Body of pancreas (tissue), 4 donors: Measurements from ENCODE around the gene NOXA1. TPM values are rescaled to one million over a fixed set of nuclear protein-coding genes. Genes with fewer than 3 reads are reported as not detected.
A peak's percentile ranks its signal among the peaks of the same experiment; 100 is the strongest.

Experiments
- ATAC-seq: fragments of 150-250 bp; one replicate; pipeline ENCODE4 v1.9.1; 2016
- DNase-seq, 4 donors: peaks; one replicate each; pipeline ENCODE4 v3.0.0-alpha.2; 2019
- H3K27ac ChIP-seq, 4 donors: fragments of 200-600 bp; sonication (generic); 1 replicate in 3 of 4; 2 replicates in 1 of 4; pipeline versions ENCODE4 v1.5.1 to v1.6.1; 2016 to 2019; ENCODE audit warnings: mild to moderate bottlenecking in 1 of 4, mixed read lengths in 1 of 4, moderate library complexity in 1 of 4
- H3K27me3 ChIP-seq, 2 donors: fragments of 200-600 bp; sonication (generic); one replicate each; pipeline ENCODE4 v1.6.0; 2016; ENCODE audit warnings: mild to moderate bottlenecking in 1 of 2
- H3K36me3 ChIP-seq, 2 donors: fragments of 200-600 bp; sonication (generic); replicated peaks in 1 of 2; 2 replicates each; pipeline ENCODE4 v1.5.1; 2016; ENCODE audit warnings: low read depth in 2 of 2; ENCODE audit not compliant: insufficient read depth in 1 of 2
- H3K4me1 ChIP-seq: fragments of 200-600 bp; sonication (generic); one replicate; pipeline ENCODE4 v1.6.0; 2016
- H3K4me3 ChIP-seq, 2 donors: fragments of 200-600 bp; sonication (generic); 1 replicate in 1 of 2; 2 replicates in 1 of 2; pipeline ENCODE4 v1.5.1; 2016 to 2019
- H3K9me3 ChIP-seq, 3 donors: fragments of 200-600 bp; sonication (generic); 1 replicate in 2 of 3; 2 replicates in 1 of 3; pipeline ENCODE4 v1.5.1; 2016
- POLR2A ChIP-seq, 3 donors: fragments of 450-650 bp; IDR thresholded peaks; one replicate each; pipeline ENCODE4 v1.6.1; 2016; ENCODE audit warnings: antibody characterized with exemption in 3 of 3, mild to moderate bottlenecking in 2 of 3
- WGBS, 2 donors: methylation state at CpG; one replicate each; pipeline ENCODE4 v1.1.5; 2017; 5-methylcytosine and 5-hydroxymethylcytosine counted together
- intact Hi-C: fragments of 100-400 bp; cut with DNase I; formaldehyde crosslinking; loops from one replicate; pipeline ENCODE4 v1.15.1; 2023
- total RNA-seq, 2 donors: library from RNA; depleted of rRNA; stranded (reverse); fragments of >200 nt; gene quantifications; one replicate each; pipeline ENCODE4 v1.1.0, GENCODE V29; 2016
- TF ChIP-seq, protein P1 (sequence below), 7 experiments: fragments of 450-650 bp in 4 of 7; fragments of 200-600 bp in 3 of 7; sonication (generic) in 3 of 7; IDR thresholded peaks; one replicate each; pipeline ENCODE4 v1.5.1; 2016 to 2019; ENCODE audit warnings: antibody characterized with exemption in 7 of 7

Gene NOXA1
- total RNA-seq, 2 donors from 2014 or later: 7.3 to 12.9 TPM

DNA sequence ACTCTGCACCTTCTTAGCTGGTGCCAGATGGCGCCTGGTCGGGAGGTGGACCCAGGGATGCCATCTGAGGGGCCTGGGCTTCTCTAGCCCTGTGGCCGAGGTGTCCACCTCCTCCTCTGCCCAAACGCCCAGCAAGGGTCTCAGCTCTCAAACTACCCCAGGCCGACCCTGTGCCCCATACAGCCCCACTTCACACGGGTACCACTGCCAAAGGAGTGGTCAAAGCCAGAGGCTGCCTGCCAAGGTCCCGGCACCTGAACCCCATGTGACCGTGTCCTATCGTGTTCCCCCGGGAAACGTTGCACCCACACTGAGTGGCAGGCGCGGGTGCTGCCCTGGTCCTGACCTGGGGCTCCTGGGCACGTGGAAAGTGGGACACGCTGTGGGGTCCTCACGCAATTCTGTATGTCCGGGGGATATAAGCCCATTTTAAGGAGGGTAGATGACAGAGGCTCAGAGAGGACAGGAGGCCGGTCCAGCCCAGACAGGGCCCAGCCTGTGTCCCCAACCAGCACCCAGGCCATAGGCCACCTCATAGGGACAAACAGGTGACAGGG, 16.0 kb downstream of the NOXA1 start:
- peaks cover 37% of the 10 kb centered on the region for H3K4me1 ChIP-seq
- DNase-seq (peak in 1 of 4 donors; percentile 47), ATAC-seq (no peak)
- intact Hi-C loops: no loop called here
- no peak overlapping the region for H3K27ac ChIP-seq
- 37% methylated on average over 18 of the region's 18 CpGs; no CpG with 5 or more reads in 1 of the 2 donors for WGBS, 2 donors
- no peaks in the 10 kb centered on the region for H3K9me3 ChIP-seq
- TF ChIP-seq, protein P1, sequence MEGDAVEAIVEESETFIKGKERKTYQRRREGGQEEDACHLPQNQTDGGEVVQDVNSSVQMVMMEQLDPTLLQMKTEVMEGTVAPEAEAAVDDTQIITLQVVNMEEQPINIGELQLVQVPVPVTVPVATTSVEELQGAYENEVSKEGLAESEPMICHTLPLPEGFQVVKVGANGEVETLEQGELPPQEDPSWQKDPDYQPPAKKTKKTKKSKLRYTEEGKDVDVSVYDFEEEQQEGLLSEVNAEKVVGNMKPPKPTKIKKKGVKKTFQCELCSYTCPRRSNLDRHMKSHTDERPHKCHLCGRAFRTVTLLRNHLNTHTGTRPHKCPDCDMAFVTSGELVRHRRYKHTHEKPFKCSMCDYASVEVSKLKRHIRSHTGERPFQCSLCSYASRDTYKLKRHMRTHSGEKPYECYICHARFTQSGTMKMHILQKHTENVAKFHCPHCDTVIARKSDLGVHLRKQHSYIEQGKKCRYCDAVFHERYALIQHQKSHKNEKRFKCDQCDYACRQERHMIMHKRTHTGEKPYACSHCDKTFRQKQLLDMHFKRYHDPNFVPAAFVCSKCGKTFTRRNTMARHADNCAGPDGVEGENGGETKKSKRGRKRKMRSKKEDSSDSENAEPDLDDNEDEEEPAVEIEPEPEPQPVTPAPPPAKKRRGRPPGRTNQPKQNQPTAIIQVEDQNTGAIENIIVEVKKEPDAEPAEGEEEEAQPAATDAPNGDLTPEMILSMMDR (IDR thresholded peaks at IDR 0.05): no peak
- TF ChIP-seq POLR2A (IDR thresholded peaks at IDR 0.05): no peak
- no peaks in the 10 kb centered on the region for H3K27me3 ChIP-seq
- no peak overlapping the region for H3K4me3 ChIP-seq
- H3K36me3 ChIP-seq: no peaks in the 10 kb centered on the region

DNA sequence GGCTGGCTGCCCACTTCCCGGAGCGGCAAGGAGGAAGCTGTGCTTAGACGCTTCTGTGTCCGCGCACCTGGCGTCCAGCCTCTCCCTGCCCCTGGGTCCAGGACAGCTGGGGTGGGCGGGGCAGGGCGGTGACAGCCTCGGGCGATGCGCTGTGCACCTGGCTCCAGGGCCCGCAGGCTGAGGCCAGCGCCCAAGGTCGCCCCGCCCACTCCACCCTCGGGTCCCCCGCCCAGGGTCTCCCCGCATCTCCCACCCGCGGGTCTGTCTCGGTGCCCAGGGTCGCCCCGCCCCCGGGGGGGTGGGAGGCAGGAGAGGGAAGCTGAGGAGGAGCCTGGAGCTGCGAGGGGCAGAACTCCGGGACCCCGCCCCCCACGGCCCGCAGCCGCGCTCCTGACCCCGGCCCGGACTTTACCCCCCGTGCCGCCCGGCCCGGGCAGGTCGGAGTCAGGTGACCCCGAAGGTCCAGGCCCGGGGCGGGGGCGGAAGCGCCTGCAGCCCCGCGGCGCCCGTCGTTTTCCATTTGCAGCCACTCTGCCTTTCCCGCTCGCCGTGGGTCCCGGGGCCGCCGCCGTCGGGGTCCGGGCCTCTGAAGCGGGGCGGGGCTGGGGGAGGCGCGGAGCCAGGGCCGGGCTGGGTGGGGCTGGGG, 18.2 kb downstream of the NOXA1 start, which contains the start of gene ENTPD8:
ENTPD8 (minus strand) TSS at position 69 of the 646 bp plus-strand sequence. CDS start 3,072 bp downstream, outside the sequence.
- Histone ChIP-seq H3K36me3 (no peaks in the 10 kb centered on the region), H3K9me3 (no peaks in the 10 kb centered on the region), H3K4me1 (peaks cover 36% of the 10 kb centered on the region), H3K27me3 (no peaks in the 10 kb centered on the region), H3K27ac (peak within 1 kb of the TSS in 2 of 4 donors; percentile 23 to 59), H3K4me3 (peak within 1 kb of the TSS; percentile 9 to 70)
- intact Hi-C loops: loop anchor here (10.0 kb wide), 1 partner anchor 157 kb away; no protein-coding TSS in a partner anchor
- ATAC-seq (peak; percentile 79), DNase-seq (peak; percentile 83 to 92 (median 92))
- no peak for TF ChIP-seq POLR2A (IDR thresholded peaks at IDR 0.05)
- TF ChIP-seq, protein P1 (IDR thresholded peaks at IDR 0.05): no peak
- WGBS, 2 donors: 0% methylated on average over 41 of the region's 62 CpGs; no CpG with 5 or more reads in 1 of the 2 donors

DNA sequence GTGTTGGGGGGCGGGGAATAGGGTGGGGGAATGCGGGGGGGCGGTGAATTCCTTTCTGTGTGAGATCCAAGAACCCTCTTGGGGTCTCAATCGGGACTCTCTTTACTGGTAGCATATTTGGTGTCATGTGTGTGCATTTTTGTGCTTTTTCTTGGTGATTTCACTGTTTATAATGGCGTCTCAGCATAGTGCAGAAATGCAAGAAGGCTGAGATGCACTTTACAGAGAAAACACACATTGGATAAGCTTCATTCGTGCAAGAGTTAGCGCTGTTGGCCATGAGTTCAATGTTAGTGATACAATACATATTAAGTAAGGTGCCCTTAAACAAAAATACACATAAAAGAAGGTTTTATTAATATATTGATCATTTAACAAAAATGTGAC, 18.7 kb downstream of the NOXA1 start:
- DNase-seq (no peak), ATAC-seq (no peak)
- Histone ChIP-seq H3K27me3 (no peaks in the 10 kb centered on the region), H3K4me3 (no peak overlapping the region), H3K9me3 (no peaks in the 10 kb centered on the region), H3K4me1 (peaks cover 31% of the 10 kb centered on the region), H3K27ac (peak overlapping the region in 1 of 4 donors; percentile 23), H3K36me3 (no peaks in the 10 kb centered on the region)
- TF ChIP-seq, protein P1 (IDR thresholded peaks at IDR 0.05): no peak
- no peak for TF ChIP-seq POLR2A (IDR thresholded peaks at IDR 0.05)
- WGBS, 2 donors: 14 to 33% methylated on average over 4 to 7 of the region's 7 CpGs
- intact Hi-C loops: loop anchor here (10.0 kb wide), 1 partner anchor 157 kb away; no protein-coding TSS in a partner anchor

DNA sequence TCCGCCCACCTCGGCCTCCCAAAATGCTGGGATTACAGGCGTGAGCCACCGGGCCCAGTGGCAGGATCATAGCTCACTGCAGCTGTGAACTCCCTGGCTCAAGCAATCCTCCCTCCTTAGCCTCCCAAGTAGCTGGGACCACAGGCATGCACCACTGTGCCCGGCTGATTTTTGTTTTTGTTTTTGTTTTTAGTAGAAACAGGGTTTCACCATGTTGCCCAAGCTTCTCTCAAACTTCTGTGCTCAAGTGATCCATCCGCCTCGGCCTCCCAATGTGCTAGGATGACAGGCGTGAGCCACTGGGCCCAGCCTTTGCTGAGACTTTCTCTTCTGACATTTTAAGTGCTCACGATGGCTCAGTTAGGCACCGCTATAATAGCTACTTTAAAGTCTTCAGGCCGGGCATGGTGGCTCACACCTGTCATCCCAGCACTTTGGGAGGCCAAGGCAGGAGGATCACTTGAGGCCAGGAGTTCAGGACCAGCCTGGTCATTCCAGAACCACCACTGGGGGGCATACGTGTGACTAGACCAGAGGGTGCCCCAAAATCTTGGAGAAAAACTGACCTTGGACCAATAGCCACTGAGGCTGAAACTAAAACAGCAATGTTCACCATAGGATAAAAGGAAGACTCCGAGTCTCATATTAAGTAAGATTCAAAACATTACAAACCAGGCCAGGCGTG, 21.1 kb downstream of the NOXA1 start:
- Histone ChIP-seq H3K36me3 (no peaks in the 10 kb centered on the region), H3K27ac (no peak overlapping the region), H3K4me3 (no peak overlapping the region), H3K27me3 (no peaks in the 10 kb centered on the region), H3K9me3 (no peaks in the 10 kb centered on the region), H3K4me1 (peaks cover 21% of the 10 kb centered on the region)
- DNase-seq (peak in 1 of 4 donors; percentile 8), ATAC-seq (no peak)
- TF ChIP-seq POLR2A (IDR thresholded peaks at IDR 0.05): no peak
- TF ChIP-seq, protein P1 (IDR thresholded peaks at IDR 0.05): no peak
- intact Hi-C loops: loop anchor here (10.0 kb wide), 1 partner anchor 159 kb away; no protein-coding TSS in a partner anchor
- 73 to 84% methylated on average over 14 of the region's 14 CpGs for WGBS, 2 donors
